Natural killer cell treated with Interleukin-12 subunit alpha and Interleukin-12 subunit beta and Interleukin-15 and Interleukin-18, amount 100 ng/mL, for 72 hours (primary cell): ENCODE results near the gene PEX3. TPM values are rescaled to one million over a fixed set of nuclear protein-coding genes. Genes with fewer than 3 reads are reported as not detected.
"Not testable (repeated sequence)": the region's sequence is repeated elsewhere in the genome, so short reads cannot be mapped to it uniquely, and the experiment has no call there.

ENCODE experiments used
- ATAC-seq, 2 donors: fragments of 150-1000 bp; cut with Tn5 transposase in 1 of 2; sonication (Bioruptor Pico), chemical (Tn5 transposase) in 1 of 2; 2 replicates each; pipeline ENCODE4 v1.10.0; 2021
- DNase-seq: peaks from one replicate; pipeline ENCODE4 v3.0.0; 2022; ENCODE audit warnings: low spot score
- H3K27ac Mint-ChIP-seq, 2 donors: 1 replicate in 1 of 2; 2 replicates in 1 of 2; pipeline ENCODE4 v1.8.0; 2022; ENCODE audit warnings: mixed read lengths in 2 of 2, mild to moderate bottlenecking in 1 of 2, moderate library complexity in 1 of 2
- H3K27me3 Mint-ChIP-seq, 2 donors: 1 replicate in 1 of 2; 2 replicates in 1 of 2; pipeline ENCODE4 v1.8.0; 2022; ENCODE audit warnings: mixed read lengths in 2 of 2
- H3K36me3 Mint-ChIP-seq: one replicate; pipeline ENCODE4 v1.8.0; 2022; ENCODE audit warnings: mixed read lengths
- H3K4me1 Mint-ChIP-seq, 2 donors: 1 replicate in 1 of 2; 2 replicates in 1 of 2; pipeline ENCODE4 v1.8.0; 2022; ENCODE audit warnings: low read depth in 2 of 2, mixed read lengths in 2 of 2, mild to moderate bottlenecking in 1 of 2
- H3K4me3 Mint-ChIP-seq: one replicate; pipeline ENCODE4 v1.8.0; 2022; ENCODE audit warnings: mixed read lengths
- H3K9me3 Mint-ChIP-seq: 2 replicates; pipeline ENCODE4 v1.8.0; 2022; ENCODE audit warnings: mixed read lengths
- total RNA-seq, 2 donors: library from RNA; stranded (reverse); gene quantifications; one replicate each; pipeline ENCODE4 v1.2.3, GENCODE V29; 2022

PEX3 gene
- total RNA-seq, 2 donors from 2014 or later, result 21.8 to 23.3 TPM

GRCh38 chr6:143427109-143427817, 23.3 kb upstream of the PEX3 start:
- peak; percentile 77 for DNase-seq
- H3K4me3 Mint-ChIP-seq, result no peak overlapping the region
- no peaks in the 10 kb centered on the region for H3K9me3 Mint-ChIP-seq
- no peaks in the 10 kb centered on the region for H3K36me3 Mint-ChIP-seq
- no peaks in the 10 kb centered on the region for H3K4me1 Mint-ChIP-seq
- H3K27me3 Mint-ChIP-seq, result no peaks in the 10 kb centered on the region
- H3K27ac Mint-ChIP-seq, result no peak overlapping the region
- ATAC-seq, result peak; percentile 90 to 94

GRCh38 chr6:143429970-143430369, 20.6 kb upstream of the PEX3 start:
- Mint-ChIP-seq H3K27me3 (no peaks in the 10 kb centered on the region), H3K9me3 (no peaks in the 10 kb centered on the region), H3K4me1 (no peaks in the 10 kb centered on the region), H3K4me3 (no peak overlapping the region), H3K27ac (no peak overlapping the region), H3K36me3 (no peaks in the 10 kb centered on the region)
- DNase-seq (no peak), ATAC-seq (peak; percentile 20 to 38)

GRCh38 chr6:143431226-143431625, 19.4 kb upstream of the PEX3 start:
- no peak for ATAC-seq
- no peak overlapping the region for H3K4me3 Mint-ChIP-seq
- H3K27me3 Mint-ChIP-seq, result no peaks in the 10 kb centered on the region
- H3K27ac Mint-ChIP-seq, result no peak overlapping the region
- no peaks in the 10 kb centered on the region for H3K9me3 Mint-ChIP-seq
- DNase-seq, result no peak
- no peaks in the 10 kb centered on the region for H3K4me1 Mint-ChIP-seq
- peaks cover 1% of the 10 kb centered on the region for H3K36me3 Mint-ChIP-seq

- H3K27me3 Mint-ChIP-seq, result no peaks in the 10 kb centered on the region
- no peak overlapping the region for H3K27ac Mint-ChIP-seq
- H3K36me3 Mint-ChIP-seq, result peaks cover 4% of the 10 kb centered on the region
- DNase-seq (no peak), ATAC-seq (no peak)
- no peak overlapping the region for H3K4me3 Mint-ChIP-seq
- no peaks in the 10 kb centered on the region for H3K9me3 Mint-ChIP-seq
- no peaks in the 10 kb centered on the region for H3K4me1 Mint-ChIP-seq
These were observed 18.0 kb upstream of the PEX3 start for GRCh38 chr6:143432588-143432987.

- no peak for ATAC-seq
- Mint-ChIP-seq H3K9me3 (no peaks in the 10 kb centered on the region), H3K36me3 (peaks cover 15% of the 10 kb centered on the region), H3K27ac (peak overlapping the region in 1 of 2 donors; percentile 5), H3K27me3 (no peaks in the 10 kb centered on the region), H3K4me3 (peak overlapping the region; percentile 1), H3K4me1 (peaks cover 0 to 18% of the 10 kb centered on the region in 2 donors)
- no peak for DNase-seq
These were observed 9.6 kb upstream of the PEX3 start for GRCh38 chr6:143441010-143441409.

GRCh38 chr6:143441680-143442545, 8.7 kb upstream of the PEX3 start:
- peaks cover 0 to 18% of the 10 kb centered on the region in 2 donors for H3K4me1 Mint-ChIP-seq
- peak overlapping the region; percentile 1 for H3K4me3 Mint-ChIP-seq
- no peaks in the 10 kb centered on the region for H3K27me3 Mint-ChIP-seq
- peak in 1 of 2 donors; percentile 96 for ATAC-seq
- peaks cover 11% of the 10 kb centered on the region for H3K36me3 Mint-ChIP-seq
- DNase-seq, result no peak
- no peaks in the 10 kb centered on the region for H3K9me3 Mint-ChIP-seq
- H3K27ac Mint-ChIP-seq, result peak overlapping the region in 1 of 2 donors; percentile 5

- no peaks in the 10 kb centered on the region for H3K27me3 Mint-ChIP-seq
- ATAC-seq (no peak), DNase-seq (no peak)
- H3K4me3 Mint-ChIP-seq, result no peak overlapping the region
- H3K36me3 Mint-ChIP-seq, result peaks cover 10% of the 10 kb centered on the region
- peaks cover 0 to 18% of the 10 kb centered on the region in 2 donors for H3K4me1 Mint-ChIP-seq
- H3K27ac Mint-ChIP-seq, result no peak overlapping the region
- no peaks in the 10 kb centered on the region for H3K9me3 Mint-ChIP-seq
These were observed 7.5 kb upstream of the PEX3 start for GRCh38 chr6:143443096-143443495.

- not testable (repeated sequence) for ATAC-seq, H3K27ac Mint-ChIP-seq, H3K9me3 Mint-ChIP-seq, H3K4me3 Mint-ChIP-seq, H3K27me3 Mint-ChIP-seq, H3K36me3 Mint-ChIP-seq, DNase-seq
- peaks cover 17 to 20% of the 10 kb centered on the region in 2 donors for H3K4me1 Mint-ChIP-seq
These were observed 2.7 kb upstream of the PEX3 start for GRCh38 chr6:143447865-143448264.

GRCh38 chr6:143449082-143449713, 1.4 kb upstream of the PEX3 start:
- H3K36me3 Mint-ChIP-seq, result no peaks in the 10 kb centered on the region
- H3K4me3 Mint-ChIP-seq, result peak overlapping the region; percentile 93
- peaks cover 23 to 24% of the 10 kb centered on the region in 2 donors for H3K4me1 Mint-ChIP-seq
- no peak for DNase-seq
- no peaks in the 10 kb centered on the region for H3K27me3 Mint-ChIP-seq
- ATAC-seq, result no peak
- peak overlapping the region; percentile 93 to 96 for H3K27ac Mint-ChIP-seq
- H3K9me3 Mint-ChIP-seq, result no peaks in the 10 kb centered on the region

- Mint-ChIP-seq H3K36me3 (no peaks in the 10 kb centered on the region), H3K4me1 (peaks cover 27 to 29% of the 10 kb centered on the region in 2 donors), H3K9me3 (no peaks in the 10 kb centered on the region), H3K27ac (peak overlapping the region; percentile 93 to 96), H3K4me3 (peak overlapping the region; percentile 93), H3K27me3 (no peaks in the 10 kb centered on the region)
- ATAC-seq (no peak), DNase-seq (no peak)
These were observed 722 bp upstream of the PEX3 start for GRCh38 chr6:143449714-143450452.

- DNase-seq, result no peak
- no peaks in the 10 kb centered on the region for H3K36me3 Mint-ChIP-seq
- no peaks in the 10 kb centered on the region for H3K27me3 Mint-ChIP-seq
- peak overlapping the region; percentile 93 to 96 for H3K27ac Mint-ChIP-seq
- H3K4me1 Mint-ChIP-seq, result peaks cover 29 to 30% of the 10 kb centered on the region in 2 donors
- ATAC-seq, result no peak
- H3K9me3 Mint-ChIP-seq, result no peaks in the 10 kb centered on the region
- peak overlapping the region; percentile 93 for H3K4me3 Mint-ChIP-seq
These were observed 926 bp downstream of the PEX3 start for GRCh38 chr6:143451531-143451930.

- Mint-ChIP-seq H3K36me3 (peaks cover 10% of the 10 kb centered on the region), H3K4me3 (no peak overlapping the region)
These were observed 7.2 kb downstream of the PEX3 start for GRCh38 chr6:143457563-143458359.

GRCh38 chr6:143465546-143465945, 14.9 kb downstream of the PEX3 start:
- Mint-ChIP-seq H3K36me3 (peaks cover 6% of the 10 kb centered on the region), H3K4me3 (no peak overlapping the region), H3K27ac (no peak overlapping the region), H3K4me1 (peaks cover 0 to 4% of the 10 kb centered on the region in 2 donors), H3K27me3 (no peaks in the 10 kb centered on the region), H3K9me3 (no peaks in the 10 kb centered on the region)
- no peak for ATAC-seq
- DNase-seq, result no peak

More at GRCh38 chr6:143457563-143458359, 7.2 kb downstream of the PEX3 start:
- DNase-seq, result no peak
- Mint-ChIP-seq H3K9me3 (no peaks in the 10 kb centered on the region), H3K27me3 (no peaks in the 10 kb centered on the region), H3K27ac (no peak overlapping the region), H3K4me1 (peaks cover 11 to 12% of the 10 kb centered on the region in 2 donors)
- ATAC-seq, result no peak
